Measurements from ENCODE around the gene TMEM178A.

TMEM178A gene

GRCh38 chr2:39683022-39683699 is 17.4 kb downstream of the TMEM178A start:
- no peaks in the 10 kb centered on the region for H3K9me3 Mint-ChIP-seq
- no peak overlapping the region for H3K4me3 Mint-ChIP-seq
- no peak overlapping the region for H3K27ac Mint-ChIP-seq
- peaks cover 21% of the 10 kb centered on the region for H3K27me3 Mint-ChIP-seq
- H3K36me3 Mint-ChIP-seq: no peaks in the 10 kb centered on the region
- H3K4me1 Mint-ChIP-seq: no peaks in the 10 kb centered on the region

DNA sequence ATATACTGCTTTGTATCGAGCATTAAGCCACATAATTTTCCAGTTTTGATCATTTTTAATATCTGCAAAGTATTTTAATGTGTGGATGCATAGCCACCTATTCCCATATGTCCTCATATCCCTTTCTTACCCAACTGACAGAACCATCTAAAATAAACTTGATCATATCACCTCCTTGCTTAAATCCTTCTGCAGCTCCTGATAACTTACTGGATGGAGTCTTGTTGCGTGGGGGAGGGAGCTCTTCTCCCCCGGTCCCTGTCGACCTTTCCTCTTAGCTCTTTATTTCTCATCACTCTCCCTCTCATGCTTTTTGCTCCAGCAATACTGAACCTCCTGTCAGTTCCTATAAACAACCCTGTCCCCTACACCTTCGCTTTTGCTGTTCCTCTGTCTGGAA is 18.7 kb downstream of the TMEM178A start:
- no peak overlapping the region for H3K4me3 Mint-ChIP-seq
- peaks cover 20% of the 10 kb centered on the region for H3K27me3 Mint-ChIP-seq
- H3K9me3 Mint-ChIP-seq: no peaks in the 10 kb centered on the region
- no peak overlapping the region for H3K27ac Mint-ChIP-seq
- no peaks in the 10 kb centered on the region for H3K4me1 Mint-ChIP-seq
- H3K36me3 Mint-ChIP-seq: no peaks in the 10 kb centered on the region

DNA sequence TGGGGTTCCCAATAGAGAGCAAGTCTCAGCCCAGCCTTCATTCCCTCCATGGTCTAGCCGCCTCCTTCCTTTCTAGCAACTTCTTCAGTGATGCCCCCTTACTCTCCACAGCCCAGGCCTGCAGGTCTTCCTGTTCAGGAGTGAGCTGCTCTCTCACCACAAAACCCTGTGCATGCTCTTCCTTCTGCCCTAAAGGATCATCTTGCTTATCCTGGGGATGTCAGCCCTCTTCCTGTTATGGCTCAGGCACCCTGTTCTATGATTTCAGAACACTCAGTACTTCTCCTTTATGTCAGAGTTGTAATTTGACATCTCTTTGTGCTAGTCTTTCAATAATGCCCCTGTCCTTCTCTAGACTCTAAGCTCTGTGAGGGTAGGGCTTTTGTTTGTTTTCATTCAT is 19.4 kb downstream of the TMEM178A start:
- no peaks in the 10 kb centered on the region for H3K4me1 Mint-ChIP-seq
- H3K9me3 Mint-ChIP-seq: no peaks in the 10 kb centered on the region
- no peak overlapping the region for H3K4me3 Mint-ChIP-seq
- peaks cover 21% of the 10 kb centered on the region for H3K27me3 Mint-ChIP-seq
- no peaks in the 10 kb centered on the region for H3K36me3 Mint-ChIP-seq
- no peak overlapping the region for H3K27ac Mint-ChIP-seq

DNA sequence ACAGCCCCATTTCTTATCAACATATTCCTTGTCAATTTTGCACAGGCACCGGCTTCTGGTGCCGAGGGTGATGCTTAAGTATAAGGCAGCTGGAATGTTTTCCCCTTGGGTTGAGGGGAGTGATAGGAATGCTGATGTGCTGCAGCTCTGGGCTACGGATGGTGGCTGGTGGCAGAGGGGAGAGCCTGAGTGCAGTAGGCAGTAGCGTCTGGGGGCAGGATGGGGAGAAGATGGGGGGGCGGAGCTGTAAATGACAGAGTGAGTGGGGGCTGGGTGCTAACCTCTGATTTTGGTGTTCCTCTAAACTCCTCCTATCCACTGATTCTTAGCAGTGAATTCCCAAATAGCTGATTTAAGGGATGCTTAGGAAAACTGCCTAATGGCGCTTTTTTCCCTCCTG is 20.7 kb downstream of the TMEM178A start:
- H3K36me3 Mint-ChIP-seq: no peaks in the 10 kb centered on the region
- H3K9me3 Mint-ChIP-seq: peaks cover 6% of the 10 kb centered on the region
- no peak overlapping the region for H3K27ac Mint-ChIP-seq
- H3K27me3 Mint-ChIP-seq: peaks cover 21% of the 10 kb centered on the region
- H3K4me3 Mint-ChIP-seq: no peak overlapping the region
- no peaks in the 10 kb centered on the region for H3K4me1 Mint-ChIP-seq

DNA sequence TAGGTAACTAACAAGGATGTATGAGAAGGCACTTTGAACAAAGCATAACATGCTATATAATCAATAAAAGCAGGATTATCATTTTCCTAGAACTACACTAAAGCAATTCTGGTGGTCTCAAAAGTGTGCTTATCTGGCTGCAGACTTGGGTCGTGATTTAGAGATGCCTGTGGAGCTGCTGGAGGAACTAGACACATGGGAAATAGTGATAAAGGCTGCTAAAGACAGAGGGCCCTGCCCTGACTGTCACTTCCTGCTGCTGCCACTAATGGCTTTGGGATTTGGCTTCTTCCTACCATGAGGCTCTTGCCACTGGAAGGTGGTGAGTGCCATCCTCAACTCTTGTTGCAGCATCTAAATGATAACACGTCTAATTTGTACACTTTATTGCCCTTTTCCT is 22.5 kb downstream of the TMEM178A start:
- peaks cover 6% of the 10 kb centered on the region for H3K9me3 Mint-ChIP-seq
- peaks cover 20% of the 10 kb centered on the region for H3K27me3 Mint-ChIP-seq
- no peaks in the 10 kb centered on the region for H3K4me1 Mint-ChIP-seq
- H3K4me3 Mint-ChIP-seq: no peak overlapping the region
- no peaks in the 10 kb centered on the region for H3K36me3 Mint-ChIP-seq
- no peak overlapping the region for H3K27ac Mint-ChIP-seq

- H3K36me3 Mint-ChIP-seq: no peaks in the 10 kb centered on the region
Measured at GRCh38 chr2:39689272-39689841, 23.6 kb downstream of the TMEM178A start.

GRCh38 chr2:39689876-39690275 is 24.2 kb downstream of the TMEM178A start:
- no peak overlapping the region for H3K27ac Mint-ChIP-seq
- H3K4me3 Mint-ChIP-seq: no peak overlapping the region
- H3K9me3 Mint-ChIP-seq: peaks cover 6% of the 10 kb centered on the region
- H3K36me3 Mint-ChIP-seq: no peaks in the 10 kb centered on the region
- peaks cover 11% of the 10 kb centered on the region for H3K27me3 Mint-ChIP-seq
- H3K4me1 Mint-ChIP-seq: no peaks in the 10 kb centered on the region

More at GRCh38 chr2:39689272-39689841, 23.6 kb downstream of the TMEM178A start:
- no peaks in the 10 kb centered on the region for H3K4me1 Mint-ChIP-seq
- peaks cover 6% of the 10 kb centered on the region for H3K9me3 Mint-ChIP-seq
- no peak overlapping the region for H3K27ac Mint-ChIP-seq
- H3K27me3 Mint-ChIP-seq: peaks cover 15% of the 10 kb centered on the region
- no peak overlapping the region for H3K4me3 Mint-ChIP-seq

DNA sequence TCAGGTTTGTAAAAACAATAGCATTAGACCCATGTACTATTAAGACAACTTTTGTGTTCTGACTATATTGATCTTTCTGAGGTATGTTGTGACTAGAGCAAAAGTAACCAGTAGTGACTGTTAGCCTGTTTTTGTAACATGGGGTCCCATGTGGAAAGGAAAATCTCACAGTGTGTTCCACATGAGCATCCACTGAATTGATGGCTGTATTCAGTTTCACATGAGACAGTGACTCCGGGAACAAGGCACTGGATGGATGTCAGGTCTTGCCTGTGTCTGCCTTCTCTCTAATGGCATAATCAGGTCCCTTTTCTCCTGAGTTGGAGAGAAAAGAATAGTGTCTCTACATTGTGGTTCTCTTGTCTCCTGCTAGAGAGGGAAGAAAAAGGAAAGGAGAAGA is 27.5 kb downstream of the TMEM178A start:
- Mint-ChIP-seq H3K27me3 (peaks cover 8% of the 10 kb centered on the region), H3K36me3 (no peaks in the 10 kb centered on the region), H3K4me3 (no peak overlapping the region), H3K27ac (no peak overlapping the region), H3K4me1 (no peaks in the 10 kb centered on the region), H3K9me3 (peaks cover 6% of the 10 kb centered on the region)

- H3K4me3 Mint-ChIP-seq: no peak overlapping the region
- peaks cover 8% of the 10 kb centered on the region for H3K27me3 Mint-ChIP-seq
- H3K9me3 Mint-ChIP-seq: peaks cover 6% of the 10 kb centered on the region
- H3K36me3 Mint-ChIP-seq: no peaks in the 10 kb centered on the region
- H3K4me1 Mint-ChIP-seq: no peaks in the 10 kb centered on the region
- no peak overlapping the region for H3K27ac Mint-ChIP-seq
Measured at GRCh38 chr2:39696101-39696553, 30.4 kb downstream of the TMEM178A start.

- Mint-ChIP-seq H3K4me1 (no peaks in the 10 kb centered on the region), H3K27me3 (peaks cover 9% of the 10 kb centered on the region), H3K36me3 (peaks cover 2% of the 10 kb centered on the region), H3K27ac (no peak overlapping the region), H3K4me3 (no peak overlapping the region), H3K9me3 (peaks cover 6% of the 10 kb centered on the region)
Measured at GRCh38 chr2:39696838-39697237, 31.1 kb downstream of the TMEM178A start.

- no peak overlapping the region for H3K27ac Mint-ChIP-seq
Measured at GRCh38 chr2:39697454-39697853, 31.7 kb downstream of the TMEM178A start.

GRCh38 chr2:39701137-39701536 is 35.4 kb downstream of the TMEM178A start:
- Mint-ChIP-seq H3K9me3 (peaks cover 6% of the 10 kb centered on the region), H3K4me3 (no peak overlapping the region), H3K36me3 (peaks cover 2% of the 10 kb centered on the region), H3K27me3 (peaks cover 7% of the 10 kb centered on the region), H3K27ac (no peak overlapping the region), H3K4me1 (no peaks in the 10 kb centered on the region)

More at GRCh38 chr2:39697454-39697853, 31.7 kb downstream of the TMEM178A start:
- H3K4me3 Mint-ChIP-seq: no peak overlapping the region
- H3K36me3 Mint-ChIP-seq: peaks cover 2% of the 10 kb centered on the region
- no peaks in the 10 kb centered on the region for H3K4me1 Mint-ChIP-seq
- H3K9me3 Mint-ChIP-seq: peaks cover 6% of the 10 kb centered on the region
- H3K27me3 Mint-ChIP-seq: peaks cover 9% of the 10 kb centered on the region

DNA sequence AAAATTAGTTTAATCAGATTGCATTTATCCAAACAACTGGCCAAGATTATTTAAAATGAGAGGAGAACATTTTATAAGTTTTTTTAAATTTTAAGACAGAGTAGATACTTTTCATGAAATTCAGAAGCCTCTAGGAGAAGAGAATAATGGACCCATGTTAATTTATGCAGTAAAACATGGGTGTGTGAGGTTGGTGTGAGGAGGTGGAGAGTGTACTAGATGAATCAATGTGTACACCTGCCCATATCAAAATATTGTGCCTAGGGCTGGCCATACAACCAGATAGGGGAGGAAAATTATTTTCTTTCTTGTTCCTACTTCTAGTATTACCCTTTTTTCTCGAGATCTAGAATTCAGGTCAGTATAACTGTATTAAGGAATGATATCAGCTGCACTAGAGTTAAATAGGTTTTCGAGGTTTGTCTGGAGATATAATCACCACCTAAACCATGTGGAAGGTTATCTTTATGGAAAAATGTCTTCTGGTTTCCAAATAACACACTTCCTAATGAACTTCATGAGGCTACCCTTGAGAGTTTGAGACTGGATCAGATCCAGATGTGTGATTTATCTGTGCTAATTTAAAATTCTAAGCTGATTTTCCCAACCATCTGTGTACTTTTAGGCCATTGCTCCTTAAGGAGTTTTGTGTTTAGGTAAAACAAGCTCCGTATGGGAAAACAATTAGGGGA is 37.6 kb downstream of the TMEM178A start:
- peaks cover 6% of the 10 kb centered on the region for H3K9me3 Mint-ChIP-seq
- H3K27ac Mint-ChIP-seq: no peak overlapping the region
- H3K27me3 Mint-ChIP-seq: peaks cover 13% of the 10 kb centered on the region
- no peaks in the 10 kb centered on the region for H3K4me1 Mint-ChIP-seq
- H3K4me3 Mint-ChIP-seq: no peak overlapping the region
- peaks cover 2% of the 10 kb centered on the region for H3K36me3 Mint-ChIP-seq

DNA sequence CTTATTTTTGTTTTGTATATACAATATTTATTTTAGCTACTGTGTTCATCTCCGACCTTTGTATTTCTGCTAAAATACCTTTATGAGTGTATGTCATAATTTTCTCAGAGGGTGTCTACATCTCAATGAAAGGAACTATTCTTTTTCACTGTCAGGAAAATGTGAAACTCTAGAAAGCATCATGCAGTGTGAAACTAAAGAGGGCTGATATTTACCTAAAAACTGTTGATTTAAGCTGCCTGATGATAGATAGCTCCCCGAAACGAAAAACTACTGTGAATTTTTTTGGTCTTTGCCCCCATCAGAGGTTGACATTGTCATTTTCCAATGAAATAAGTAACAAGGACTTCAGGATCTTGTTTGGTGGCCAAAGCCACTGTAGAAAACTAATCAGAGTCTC is 38.8 kb downstream of the TMEM178A start:
- Mint-ChIP-seq H3K27ac (no peak overlapping the region), H3K4me1 (no peaks in the 10 kb centered on the region), H3K9me3 (peaks cover 6% of the 10 kb centered on the region), H3K27me3 (peaks cover 13% of the 10 kb centered on the region), H3K4me3 (no peak overlapping the region), H3K36me3 (peaks cover 2% of the 10 kb centered on the region)

DNA sequence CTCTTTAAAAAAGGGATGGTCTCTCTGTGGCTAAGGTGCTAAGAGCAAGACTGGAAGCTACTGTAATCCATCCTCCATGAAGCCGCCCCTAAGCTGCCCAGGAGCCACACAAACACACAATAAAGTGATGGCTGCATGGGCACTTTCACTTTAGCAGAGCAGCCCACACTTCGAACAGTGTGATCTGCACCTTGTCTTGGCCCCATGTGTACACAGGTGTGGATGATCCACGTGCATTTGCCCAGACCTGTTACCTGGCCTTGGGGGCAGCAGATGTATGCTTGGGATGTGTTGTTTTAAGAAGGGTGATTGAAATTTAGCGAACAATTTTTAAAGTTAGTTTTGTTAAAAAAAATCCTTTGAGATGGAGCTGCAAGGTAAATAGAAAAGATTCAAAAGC is 39.9 kb downstream of the TMEM178A start:
- Mint-ChIP-seq H3K9me3 (no peaks in the 10 kb centered on the region), H3K4me3 (no peak overlapping the region), H3K36me3 (peaks cover 2% of the 10 kb centered on the region), H3K27ac (no peak overlapping the region), H3K4me1 (no peaks in the 10 kb centered on the region), H3K27me3 (peaks cover 11% of the 10 kb centered on the region)

- Mint-ChIP-seq H3K27ac (no peak overlapping the region), H3K27me3 (peaks cover 11% of the 10 kb centered on the region), H3K4me3 (no peak overlapping the region), H3K4me1 (no peaks in the 10 kb centered on the region), H3K36me3 (peaks cover under 1% of the 10 kb centered on the region), H3K9me3 (no peaks in the 10 kb centered on the region)
Measured at GRCh38 chr2:39706312-39706711, 40.6 kb downstream of the TMEM178A start.
